ENCODE data around the gene TMEM256.

Gene TMEM256

GRCh38 chr17:7403977-7404736 is at the start of gene TMEM256:
TMEM256 (minus strand) TSS chr17:7404097; CDS start chr17:7404084, 13 bp downstream.
- peak; percentile 100 for DNase-seq (ENCODE audit: low spot score)

GRCh38 chr17:7448461-7448860 is 44.6 kb upstream of the TMEM256 start:
- DNase-seq (ENCODE audit: low spot score), result no peak

- no peak for DNase-seq (ENCODE audit: low spot score)
These were observed 41.7 kb upstream of the TMEM256 start for GRCh38 chr17:7445619-7445968.

GRCh38 chr17:7444682-7445618 is 41.1 kb upstream of the TMEM256 start, which contains the start of gene CHRNB1:
CHRNB1 (plus strand) TSS chr17:7445061; CDS start chr17:7445128, 67 bp downstream.
- peak; percentile 84 for DNase-seq (ENCODE audit: low spot score)

GRCh38 chr17:7443499-7444485 is 39.9 kb upstream of the TMEM256 start:
- no peak for DNase-seq (ENCODE audit: low spot score)

GRCh38 chr17:7442142-7442541 is 38.2 kb upstream of the TMEM256 start:
- DNase-seq (ENCODE audit: low spot score), result no peak

- no peak for DNase-seq (ENCODE audit: low spot score)
These were observed 37.4 kb upstream of the TMEM256 start for GRCh38 chr17:7441266-7441665.

GRCh38 chr17:7440834-7441195 is 36.9 kb upstream of the TMEM256 start:
- no peak for DNase-seq (ENCODE audit: low spot score)

- no peak for DNase-seq (ENCODE audit: low spot score)
These were observed 36.4 kb upstream of the TMEM256 start for GRCh38 chr17:7440113-7440833.

- DNase-seq (ENCODE audit: low spot score), result no peak
These were observed 35.7 kb upstream of the TMEM256 start, which contains the start of gene FGF11 for GRCh38 chr17:7439462-7440112. FGF11 (plus strand) TSS chr17:7439512; CDS start chr17:7439621, 109 bp downstream.

- DNase-seq (ENCODE audit: low spot score), result no peak
These were observed 35.0 kb upstream of the TMEM256 start for GRCh38 chr17:7438656-7439460.

GRCh38 chr17:7437950-7438614 is 34.2 kb upstream of the TMEM256 start:
- DNase-seq (ENCODE audit: low spot score), result peak; percentile 59

GRCh38 chr17:7437369-7437863 is 33.5 kb upstream of the TMEM256 start:
- DNase-seq (ENCODE audit: low spot score), result no peak

- DNase-seq (ENCODE audit: low spot score), result peak; percentile 76
These were observed 32.9 kb upstream of the TMEM256 start for GRCh38 chr17:7436556-7437368.

- no peak for DNase-seq (ENCODE audit: low spot score)
These were observed 32.0 kb upstream of the TMEM256 start for GRCh38 chr17:7435676-7436555.

- DNase-seq (ENCODE audit: low spot score), result no peak
These were observed 28.4 kb upstream of the TMEM256 start for GRCh38 chr17:7432296-7432695.

GRCh38 chr17:7431231-7431630 is 27.3 kb upstream of the TMEM256 start:
- DNase-seq (ENCODE audit: low spot score), result no peak

Measured in globus pallidus (tissue), 1 donor.